Neuronal stem cell (in vitro differentiated cells): ENCODE data around the gene S100A11.
A peak's percentile ranks its signal among the peaks of the same experiment; 100 is the strongest.

ENCODE experiments used
- DNase-seq: peaks from one replicate; pipeline ENCODE4 v3.0.0-alpha.2; 2013; ENCODE audit warnings: low spot score
- H2AFZ ChIP-seq: one replicate; pipeline ENCODE4 v1.6.1; 2013; ENCODE audit warnings: mild to moderate bottlenecking, low read length, inconsistent platforms
- H2AK5ac ChIP-seq: 2 replicates; pipeline ENCODE4 v1.6.1; 2013; ENCODE audit warnings: low read depth, mild to moderate bottlenecking, inconsistent platforms, low read length, moderate library complexity, mixed read lengths
- H2BK120ac ChIP-seq: 2 replicates; pipeline ENCODE4 v1.6.1; 2013; ENCODE audit warnings: low read depth, mild to moderate bottlenecking, inconsistent platforms, low read length, moderate library complexity, mixed read lengths
- H2BK12ac ChIP-seq: one replicate; pipeline ENCODE4 v1.6.1; 2013; ENCODE audit warnings: low read length, inconsistent platforms
- H2BK15ac ChIP-seq: 2 replicates; pipeline ENCODE4 v1.6.1; 2013; ENCODE audit warnings: mild to moderate bottlenecking, low read length, inconsistent platforms, mixed read lengths
- H2BK5ac ChIP-seq: one replicate; pipeline ENCODE4 v1.6.1; 2013; ENCODE audit warnings: inconsistent platforms, mild to moderate bottlenecking, low read length, moderate library complexity
- H3K14ac ChIP-seq: one replicate; pipeline ENCODE4 v1.6.1; 2013; ENCODE audit warnings: low read length, inconsistent platforms
- H3K18ac ChIP-seq: 2 replicates; pipeline ENCODE4 v1.6.1; 2013; ENCODE audit warnings: low read length, inconsistent platforms
- H3K23ac ChIP-seq: 2 replicates; pipeline ENCODE4 v1.6.1; 2013; ENCODE audit warnings: low read depth, mild to moderate bottlenecking, mixed read lengths, low read length, inconsistent platforms; ENCODE audit not compliant: poor library complexity
- H3K27ac ChIP-seq: replicated peaks from 3 replicates; pipeline ENCODE4 v1.5.1; 2013; ENCODE audit warnings: low read length, inconsistent platforms
- H3K27me3 ChIP-seq, 3 experiments: 2 replicates each; pipeline ENCODE4 v1.6.1; 2013; ENCODE audit warnings: low read length in 3 of 3, mild to moderate bottlenecking in 2 of 3, inconsistent platforms in 1 of 3, low read depth in 1 of 3, mixed read lengths in 1 of 3, moderate library complexity in 1 of 3; ENCODE audit not compliant: control insufficient read depth in 3 of 3, insufficient read depth in 3 of 3
- H3K36me3 ChIP-seq, 2 donors: replicated peaks in 1 of 2; 2 replicates each; pipeline ENCODE4 v1.6.1; 2013; ENCODE audit warnings: low read length in 2 of 2; ENCODE audit not compliant: control insufficient read depth in 2 of 2, insufficient read depth in 2 of 2
- H3K4ac ChIP-seq: 2 replicates; pipeline ENCODE4 v1.6.1; 2013; ENCODE audit warnings: inconsistent platforms, mild to moderate bottlenecking, low read length, moderate library complexity
- H3K4me1 ChIP-seq, 2 donors: 1 replicate in 1 of 2; 2 replicates in 1 of 2; pipeline ENCODE4 v1.6.1; 2013; ENCODE audit warnings: low read length in 2 of 2, low read depth in 1 of 2; ENCODE audit not compliant: control insufficient read depth in 2 of 2, insufficient read depth in 1 of 2
- H3K4me2 ChIP-seq: one replicate; pipeline ENCODE4 v1.6.1; 2013; ENCODE audit warnings: mild to moderate bottlenecking, low read length, inconsistent platforms; ENCODE audit not compliant: insufficient read depth, poor library complexity, severe bottlenecking
- H3K4me3 ChIP-seq, 2 donors: 2 replicates each; pipeline ENCODE4 v1.5.1; 2013; ENCODE audit warnings: low read length in 2 of 2, mild to moderate bottlenecking in 2 of 2, inconsistent platforms in 1 of 2, moderate library complexity in 1 of 2
- H3K79me1 ChIP-seq: one replicate; pipeline ENCODE4 v1.6.1; 2013; ENCODE audit warnings: low read depth, mild to moderate bottlenecking, inconsistent platforms, low read length, moderate library complexity
- H3K9ac ChIP-seq: one replicate; pipeline ENCODE4 v1.6.1; 2013; ENCODE audit warnings: mild to moderate bottlenecking, low read depth, low read length, inconsistent platforms; ENCODE audit not compliant: poor library complexity
- H3K9me3 ChIP-seq, 2 donors: replicated peaks in 1 of 2; 2 replicates each; pipeline versions ENCODE3 to v1.6.1; 2013; ENCODE audit warnings: low read length in 2 of 2, mild to moderate bottlenecking in 2 of 2, inconsistent platforms in 1 of 2, low read depth in 1 of 2, mixed read lengths in 1 of 2, moderate library complexity in 1 of 2; ENCODE audit not compliant: control insufficient read depth in 2 of 2, insufficient read depth in 1 of 2
- H4K8ac ChIP-seq: one replicate; pipeline ENCODE4 v1.6.1; 2013; ENCODE audit warnings: low read depth, mild to moderate bottlenecking, inconsistent platforms, low read length, moderate library complexity
- H4K91ac ChIP-seq: one replicate; pipeline ENCODE4 v1.6.1; 2013; ENCODE audit warnings: low read length, low read depth, mild to moderate bottlenecking, inconsistent platforms; ENCODE audit not compliant: poor library complexity
- WGBS, 2 donors: extraction: QIAGEN DNeasy Blood & Tissue Kit; methylation state at CpG; one replicate each; pipeline ENCODE4 v1.1.7; 2013; ENCODE audit warnings: missing lambda C conversion rate in 2 of 2, mixed read lengths in 1 of 2; ENCODE audit not compliant: insufficient read length in 2 of 2, insufficient replicate concordance in 1 of 2; ENCODE audit errors: extremely low coverage in 2 of 2; 5-methylcytosine and 5-hydroxymethylcytosine counted together

S100A11 gene

GRCh38 chr1:152029144-152029928, 7.5 kb downstream of the S100A11 start:
- Histone ChIP-seq H4K8ac (no peak overlapping the region), H3K27me3 (peaks cover 0 to 3% (median 0%) of the 10 kb centered on the region in 3 experiments), H3K4ac (no peak overlapping the region), H3K27ac (no peak overlapping the region), H4K91ac (no peak overlapping the region), H3K9me3 (no peaks in the 10 kb centered on the region), H3K4me1 (peaks cover 0 to 6% of the 10 kb centered on the region in 2 donors), H3K4me3 (no peak overlapping the region), H3K14ac (no peak overlapping the region), H2BK12ac (no peak overlapping the region), H2AFZ (no peak overlapping the region), H2BK15ac (no peak overlapping the region), H3K36me3 (no peaks in the 10 kb centered on the region), H3K9ac (no peak overlapping the region), H3K18ac (no peak overlapping the region), H2AK5ac (no peak overlapping the region), H2BK120ac (no peak overlapping the region), H3K23ac (peak overlapping the region; percentile 22), H2BK5ac (no peak overlapping the region), H3K79me1 (no peaks in the 10 kb centered on the region), H3K4me2 (no peak overlapping the region)
- 100% methylated on average over 2 of the region's 8 CpGs; no CpG with 5 or more reads in 1 of the 2 donors for WGBS, 2 donors
- no peak for DNase-seq

GRCh38 chr1:152026895-152027294, 9.9 kb downstream of the S100A11 start:
- no peak overlapping the region for H3K23ac ChIP-seq
- H2AFZ ChIP-seq: no peak overlapping the region
- no peak overlapping the region for H2BK5ac ChIP-seq
- peaks cover 0 to 6% (median 0%) of the 10 kb centered on the region in 3 experiments for H3K27me3 ChIP-seq
- H3K4me1 ChIP-seq: peaks cover 0 to 14% of the 10 kb centered on the region in 2 donors
- no peak overlapping the region for H2BK15ac ChIP-seq
- no peak overlapping the region for H3K4ac ChIP-seq
- no peak overlapping the region for H3K4me2 ChIP-seq
- H4K91ac ChIP-seq: no peak overlapping the region
- H3K14ac ChIP-seq: no peak overlapping the region
- H2BK12ac ChIP-seq: no peak overlapping the region
- WGBS, 2 donors: no CpG with 5 or more reads among the region's 3 CpGs
- no peaks in the 10 kb centered on the region for H3K79me1 ChIP-seq
- H3K4me3 ChIP-seq: no peak overlapping the region
- H3K18ac ChIP-seq: no peak overlapping the region
- no peak overlapping the region for H3K9ac ChIP-seq
- no peaks in the 10 kb centered on the region for H3K36me3 ChIP-seq
- no peak overlapping the region for H2AK5ac ChIP-seq
- H3K9me3 ChIP-seq: no peaks in the 10 kb centered on the region
- no peak overlapping the region for H3K27ac ChIP-seq
- no peak for DNase-seq
- no peak overlapping the region for H2BK120ac ChIP-seq
- no peak overlapping the region for H4K8ac ChIP-seq

GRCh38 chr1:152024223-152024622, 12.6 kb downstream of the S100A11 start:
- Histone ChIP-seq H3K27me3 (peaks cover 0 to 10% (median 0%) of the 10 kb centered on the region in 3 experiments), H3K36me3 (no peaks in the 10 kb centered on the region), H3K4me1 (peaks cover 0 to 14% of the 10 kb centered on the region in 2 donors), H2BK12ac (no peak overlapping the region), H3K4ac (no peak overlapping the region), H3K4me2 (no peak overlapping the region), H2BK15ac (no peak overlapping the region), H3K27ac (no peak overlapping the region), H3K79me1 (no peaks in the 10 kb centered on the region), H4K91ac (no peak overlapping the region), H3K9me3 (no peaks in the 10 kb centered on the region), H4K8ac (no peak overlapping the region), H3K9ac (no peak overlapping the region), H2AFZ (no peak overlapping the region), H3K18ac (no peak overlapping the region), H3K23ac (no peak overlapping the region), H2AK5ac (no peak overlapping the region), H2BK5ac (no peak overlapping the region), H3K4me3 (no peak overlapping the region), H3K14ac (no peak overlapping the region), H2BK120ac (no peak overlapping the region)
- no CpG with 5 or more reads among the region's 4 CpGs for WGBS, 2 donors
- no peak for DNase-seq

GRCh38 chr1:152023221-152023620, 13.6 kb downstream of the S100A11 start:
- H4K91ac ChIP-seq: no peak overlapping the region
- no peak overlapping the region for H4K8ac ChIP-seq
- H2BK15ac ChIP-seq: no peak overlapping the region
- no peak overlapping the region for H2BK120ac ChIP-seq
- peaks cover 0 to 14% of the 10 kb centered on the region in 2 donors for H3K4me1 ChIP-seq
- H3K4me2 ChIP-seq: no peak overlapping the region
- H3K79me1 ChIP-seq: no peaks in the 10 kb centered on the region
- H2BK5ac ChIP-seq: no peak overlapping the region
- no peaks in the 10 kb centered on the region for H3K9me3 ChIP-seq
- H2AFZ ChIP-seq: no peak overlapping the region
- no peak overlapping the region for H3K9ac ChIP-seq
- WGBS, 2 donors: no CpG with 5 or more reads among the region's 4 CpGs
- DNase-seq: no peak
- H3K27ac ChIP-seq: no peak overlapping the region
- H3K36me3 ChIP-seq: no peaks in the 10 kb centered on the region
- H3K23ac ChIP-seq: no peak overlapping the region
- H3K27me3 ChIP-seq: peaks cover 0 to 10% (median 0%) of the 10 kb centered on the region in 3 experiments
- no peak overlapping the region for H3K4me3 ChIP-seq
- H2BK12ac ChIP-seq: no peak overlapping the region
- no peak overlapping the region for H3K4ac ChIP-seq
- no peak overlapping the region for H2AK5ac ChIP-seq
- no peak overlapping the region for H3K18ac ChIP-seq
- no peak overlapping the region for H3K14ac ChIP-seq
